WTC11 (cell line): ENCODE results near the gene CELF6. TPM values are rescaled to one million over a fixed set of nuclear protein-coding genes. Genes with fewer than 3 reads are reported as not detected.
A peak's percentile ranks its signal among the peaks of the same experiment; 100 is the strongest.

Experiments
- ATAC-seq: fragments of 200-7000 bp; cut with Tn5 transposase; 2 replicates; pipeline ENCODE4 v1.10.0; 2021; ENCODE audit warnings: mild to moderate bottlenecking, moderate library complexity
- CTCF ChIA-PET: fragments of 300-600 bp; sonication (Branson Sonifier 250); formaldehyde crosslinking; loops from one replicate; lab custom pipeline; 2021; ENCODE audit warnings: antibody characterized with exemption; lab: Charles Lee
- POLR2A ChIA-PET: fragments of 350-600 bp; sonication (Branson Sonifier 250); formaldehyde crosslinking; loops from one replicate; lab custom pipeline; 2021; ENCODE audit warnings: antibody characterized with exemption; lab: Charles Lee
- DNase-seq: peaks from one replicate; pipeline ENCODE4 v3.0.0; 2021; ENCODE audit warnings: low spot score
- H3K27ac Mint-ChIP-seq: 2 replicates; pipeline ENCODE4 v1.8.0; 2021; ENCODE audit warnings: mixed read lengths
- H3K27me3 Mint-ChIP-seq: 2 replicates; pipeline ENCODE4 v1.8.0; 2021; ENCODE audit warnings: low read depth, mild to moderate bottlenecking, moderate library complexity, mixed read lengths
- H3K36me3 Mint-ChIP-seq: 2 replicates; pipeline ENCODE4 v1.8.0; 2021; ENCODE audit warnings: mixed read lengths
- H3K4me1 Mint-ChIP-seq: 2 replicates; pipeline ENCODE4 v1.8.0; 2022; ENCODE audit warnings: mixed read lengths
- H3K4me3 Mint-ChIP-seq: 2 replicates; pipeline ENCODE4 v1.8.0; 2021; ENCODE audit warnings: mild to moderate bottlenecking, moderate library complexity, mixed read lengths
- H3K9me3 Mint-ChIP-seq: 2 replicates; pipeline ENCODE4 v1.8.0; 2021; ENCODE audit warnings: mixed read lengths
- ARID4B ChIP-seq: sonication (generic); formaldehyde crosslinking; IDR thresholded peaks from 2 replicates; pipeline ENCODE4 v1.8.0; 2023; ENCODE audit warnings: missing genetic modification reagents, mild to moderate bottlenecking, borderline replicate concordance
- CDX4 ChIP-seq: fragments of 250-450 bp; sonication (Bioruptor Pico); IDR thresholded peaks from 2 replicates; pipeline ENCODE4 v1.9.0; 2021; ENCODE audit warnings: moderate library complexity, mild to moderate bottlenecking, inconsistent platforms, borderline replicate concordance
- CTCF ChIP-seq: fragments of 200-600 bp; IDR thresholded peaks from 2 replicates; pipeline ENCODE4 v1.8.0; 2022; ENCODE audit warnings: antibody characterized with exemption
- E2F4 ChIP-seq: sonication (generic); formaldehyde crosslinking; IDR thresholded peaks from 2 replicates; pipeline ENCODE4 v1.8.1; 2022; ENCODE audit warnings: low read depth, mild to moderate bottlenecking, moderate library complexity, missing genetic modification reagents, borderline replicate concordance
- E2F5 ChIP-seq: sonication (generic); formaldehyde crosslinking; IDR thresholded peaks from 2 replicates; pipeline ENCODE4 v1.8.1; 2022; ENCODE audit warnings: mild to moderate bottlenecking, moderate library complexity, missing genetic modification reagents
- GRHL2 ChIP-seq: fragments of 250-450 bp; sonication (Bioruptor Pico); IDR thresholded peaks from 2 replicates; pipeline ENCODE4 v1.8.0; 2022; ENCODE audit warnings: mild to moderate bottlenecking, moderate library complexity; ENCODE audit not compliant: insufficient replicate concordance, severe bottlenecking
- HMGXB4 ChIP-seq: sonication (generic); formaldehyde crosslinking; IDR thresholded peaks from 2 replicates; pipeline ENCODE4 v1.8.1; 2023; ENCODE audit warnings: mild to moderate bottlenecking, moderate library complexity, missing genetic modification reagents
- NFATC4 ChIP-seq: fragments of 250-450 bp; sonication (Bioruptor Pico); IDR thresholded peaks from 2 replicates; pipeline ENCODE4 v1.9.0; 2021; ENCODE audit warnings: mild to moderate bottlenecking
- PRDM15 ChIP-seq: sonication (generic); formaldehyde crosslinking; IDR thresholded peaks from 2 replicates; pipeline ENCODE4 v1.8.0; 2022; ENCODE audit warnings: missing genetic modification reagents
- PRRX2 ChIP-seq: fragments of 250-450 bp; sonication (Bioruptor Pico); IDR thresholded peaks from 2 replicates; pipeline ENCODE4 v1.8.0; 2021; ENCODE audit warnings: mild to moderate bottlenecking
- RORB ChIP-seq: fragments of 250-450 bp; sonication (Bioruptor Pico); IDR thresholded peaks from 2 replicates; pipeline ENCODE4 v1.9.0; 2021; ENCODE audit warnings: mild to moderate bottlenecking
- TEAD1 ChIP-seq: sonication (generic); formaldehyde crosslinking; IDR thresholded peaks from 2 replicates; pipeline ENCODE4 v1.8.0; 2022; ENCODE audit warnings: mild to moderate bottlenecking, missing genetic modification reagents
- TP53 ChIP-seq: sonication (generic); formaldehyde crosslinking; IDR thresholded peaks from 2 replicates; pipeline ENCODE4 v1.8.1; 2023; ENCODE audit warnings: mild to moderate bottlenecking, missing genetic modification reagents
- ZBTB21 ChIP-seq: sonication (generic); formaldehyde crosslinking; IDR thresholded peaks from 2 replicates; pipeline ENCODE4 v1.8.1; 2023; ENCODE audit warnings: mild to moderate bottlenecking, missing genetic modification reagents, borderline replicate concordance
- ZNF121 ChIP-seq: sonication (generic); formaldehyde crosslinking; IDR thresholded peaks from 2 replicates; pipeline ENCODE4 v1.8.0; 2023; ENCODE audit warnings: missing genetic modification reagents
- ZNF138 ChIP-seq: sonication (generic); formaldehyde crosslinking; conservative IDR thresholded peaks from 2 replicates; pipeline ENCODE4 v1.8.1; 2022; ENCODE audit warnings: mild to moderate bottlenecking, moderate library complexity, missing genetic modification reagents
- ZNF232 ChIP-seq: sonication (generic); formaldehyde crosslinking; IDR thresholded peaks from 2 replicates; pipeline ENCODE4 v1.8.0; 2022; ENCODE audit warnings: mild to moderate bottlenecking, missing genetic modification reagents
- ZNF281 ChIP-seq: sonication (generic); formaldehyde crosslinking; IDR thresholded peaks from 2 replicates; pipeline ENCODE4 v1.8.0; 2023; ENCODE audit warnings: mild to moderate bottlenecking, missing genetic modification reagents
- ZNF416 ChIP-seq: fragments of 250-450 bp; sonication (Bioruptor Pico); IDR thresholded peaks from 2 replicates; pipeline ENCODE4 v1.9.0; 2021; ENCODE audit warnings: mild to moderate bottlenecking, inconsistent platforms
- total RNA-seq: library from RNA; stranded (reverse); gene quantifications from 3 replicates; pipeline ENCODE4 v1.2.3, GENCODE V29; 2021

CELF6 gene
- total RNA-seq, 1 experiment from 2014 or later, result not detected

GRCh38 chr15:72271221-72271620, 48.7 kb downstream of the CELF6 start:
- DNase-seq, result no peak
- ChIA-PET CTCF (interaction anchor here (1.0 kb wide), 2 partner anchors 45 to 73 kb away, joined by 4 read pairs; partner anchors contain the start of gene GRAMD2A), POLR2A (interaction anchor here (0.6 kb wide), 1 partner anchor 29 kb away, joined by 3 read pairs; no protein-coding TSS in a partner anchor)
- H3K36me3 Mint-ChIP-seq, result peaks cover 10% of the 10 kb centered on the region
- no peak for ATAC-seq
- H3K4me1 Mint-ChIP-seq, result peaks cover 17% of the 10 kb centered on the region
- H3K4me3 Mint-ChIP-seq, result peak overlapping the region; percentile 84
- peaks cover 13% of the 10 kb centered on the region for H3K27me3 Mint-ChIP-seq
- no peak overlapping the region for H3K27ac Mint-ChIP-seq
- no peaks in the 10 kb centered on the region for H3K9me3 Mint-ChIP-seq
- TF ChIP-seq ZNF281 (CRISPR knock-in tag) (no peak), ZBTB21 (CRISPR knock-in tag) (no peak), ZNF416 (CRISPR knock-in tag) (no peak), CDX4 (no peak), GRHL2 (CRISPR knock-in tag) (no peak), PRDM15 (CRISPR knock-in tag) (no peak), E2F5 (CRISPR knock-in tag) (no peak), E2F4 (CRISPR knock-in tag) (no peak), CTCF (no peak), RORB (CRISPR knock-in tag) (no peak), ZNF121 (CRISPR knock-in tag) (no peak), TP53 (CRISPR knock-in tag) (no peak), HMGXB4 (CRISPR knock-in tag) (no peak), NFATC4 (CRISPR knock-in tag) (no peak), ARID4B (CRISPR knock-in tag) (no peak), PRRX2 (CRISPR knock-in tag) (no peak), TEAD1 (CRISPR knock-in tag) (no peak), ZNF232 (no peak), ZNF138 (CRISPR knock-in tag) (no peak)
